HG03060 (cell line): ENCODE data around the gene SLC51B.
"Not testable (repeated sequence)": the region's sequence is repeated elsewhere in the genome, so short reads cannot be mapped to it uniquely, and the experiment has no call there.

Experiments used
- ATAC-seq: cut with Tn5 transposase; IDR thresholded peaks from one replicate; pipeline ENCODE4 v1.9.1; 2021; ENCODE audit warnings: low read depth, moderate number of reproducible peaks; ENCODE audit not compliant: unreplicated experiment

The SLC51B gene

DNA sequence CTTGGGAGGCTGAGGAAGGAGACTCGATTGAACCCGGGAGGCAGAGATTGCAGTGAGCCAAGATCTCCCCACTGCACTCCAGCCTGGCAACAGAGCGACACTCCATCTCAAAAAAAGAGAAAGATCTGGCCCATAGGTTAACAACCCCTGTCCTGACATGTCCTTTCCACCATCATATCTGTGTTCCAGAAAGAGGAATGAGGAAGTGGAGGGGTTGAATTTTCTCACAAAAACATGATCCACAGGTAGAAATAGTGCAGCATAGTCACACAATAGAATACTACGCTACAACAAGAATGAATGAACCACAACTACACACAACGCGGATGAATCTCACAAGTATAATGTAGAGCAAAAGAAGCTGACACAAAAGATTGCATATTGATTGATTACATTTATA, 4.7 kb upstream of the SLC51B start:
- no peak for ATAC-seq

GRCh38 chr15:65041787-65042186, 3.4 kb upstream of the SLC51B start:
- no peak for ATAC-seq

DNA sequence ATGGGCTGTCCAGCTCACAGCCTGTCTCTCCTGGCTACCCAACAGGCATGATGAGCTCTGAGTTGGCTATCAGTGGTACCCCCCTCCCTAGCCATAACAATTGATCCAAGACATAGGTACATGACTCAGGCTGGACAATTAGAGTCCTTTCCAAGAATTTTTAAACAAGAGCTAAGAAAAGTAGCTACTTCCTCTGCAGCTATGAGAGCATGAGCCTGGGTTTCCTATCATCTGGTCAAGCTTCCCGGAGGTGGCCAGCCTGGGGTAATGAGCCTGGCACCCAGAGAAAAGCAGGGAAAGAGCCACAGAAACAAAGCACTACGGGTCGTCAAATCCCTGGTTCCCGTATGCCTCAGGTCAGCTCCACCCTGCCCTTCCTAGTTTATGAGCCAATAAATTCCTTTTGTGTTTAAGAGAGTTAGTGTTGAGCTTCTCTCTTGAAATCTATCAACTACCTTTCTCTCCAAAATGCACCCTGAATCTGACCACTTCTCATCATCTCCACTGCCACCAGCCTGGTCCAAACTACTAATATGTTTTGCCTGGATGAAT, 2.3 kb upstream of the SLC51B start:
- no peak for ATAC-seq

- ATAC-seq: not testable (repeated sequence)
Observed at GRCh38 chr15:65044218-65044617, 969 bp upstream of the SLC51B start.

DNA sequence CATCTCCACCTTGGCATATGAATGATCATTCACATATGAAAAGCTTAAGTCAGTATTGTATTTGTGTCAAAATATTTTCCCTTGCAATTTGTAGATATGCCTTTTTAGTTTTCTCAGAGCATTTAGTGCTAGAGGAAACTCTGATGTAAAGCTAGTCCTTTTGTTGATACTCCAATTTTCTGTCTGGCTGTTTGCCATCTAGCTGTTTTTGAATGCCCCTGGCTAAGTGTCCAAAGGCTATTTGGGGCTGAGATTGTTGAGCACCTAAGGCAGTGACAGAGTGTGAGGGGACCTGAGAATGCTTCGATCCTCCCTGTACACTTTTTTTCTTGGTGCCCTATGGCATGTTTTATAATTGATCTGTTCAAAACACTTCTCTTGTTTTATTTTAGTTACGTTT, 3.1 kb downstream of the SLC51B start:
- no peak for ATAC-seq

DNA sequence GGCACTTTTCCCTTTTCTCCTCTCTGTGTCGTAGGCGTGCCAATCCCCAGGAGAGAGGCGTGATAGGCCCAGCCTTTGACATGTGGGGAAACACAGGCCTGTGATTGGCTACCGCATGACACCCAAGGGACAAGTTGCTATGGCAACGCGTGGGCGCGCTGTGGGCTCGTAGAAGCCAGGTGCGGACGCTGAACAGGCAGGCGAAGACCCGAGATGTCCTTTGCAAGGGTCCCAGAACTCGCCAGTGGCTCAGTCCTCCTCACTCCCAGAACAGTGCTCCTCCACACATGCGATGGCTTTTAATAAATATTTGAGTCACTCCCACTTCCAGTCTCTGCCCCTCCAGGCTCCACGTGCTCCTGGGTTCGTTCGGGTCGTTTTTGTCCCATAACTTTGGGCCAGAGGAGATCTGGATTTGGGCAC, 4.2 kb downstream of the SLC51B start:
- peak; percentile 78 for ATAC-seq

DNA sequence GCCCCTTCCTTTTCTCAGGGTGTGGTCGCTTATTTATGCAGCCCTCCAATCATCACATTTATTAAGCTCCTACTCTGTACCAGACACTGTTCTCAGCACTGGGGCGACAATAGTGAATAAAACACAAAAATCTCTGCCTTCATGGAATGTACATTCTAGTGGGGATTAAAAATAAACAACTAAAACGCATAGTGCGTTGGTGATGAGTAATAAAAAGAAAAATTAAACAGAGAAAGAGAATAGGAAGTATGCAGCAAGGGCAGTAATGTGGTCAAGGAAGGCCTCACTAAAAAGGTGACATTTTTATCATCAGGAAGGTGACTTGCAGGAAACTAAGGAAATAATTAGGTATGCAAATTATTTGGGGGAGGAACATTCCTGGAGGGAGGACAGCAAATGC, 5.1 kb downstream of the SLC51B start:
- no peak for ATAC-seq

- no peak for ATAC-seq
Observed at GRCh38 chr15:65051266-65051665, 6.1 kb downstream of the SLC51B start.

GRCh38 chr15:65052956-65053355, 7.8 kb downstream of the SLC51B start:
- no peak for ATAC-seq

GRCh38 chr15:65054333-65055200, 9.4 kb downstream of the SLC51B start:
- no peak for ATAC-seq

GRCh38 chr15:65055201-65055870, 10.1 kb downstream of the SLC51B start:
- no peak for ATAC-seq

- no peak for ATAC-seq
Observed at GRCh38 chr15:65056106-65056505, 10.9 kb downstream of the SLC51B start.

GRCh38 chr15:65056868-65057548, 11.8 kb downstream of the SLC51B start:
- no peak for ATAC-seq

DNA sequence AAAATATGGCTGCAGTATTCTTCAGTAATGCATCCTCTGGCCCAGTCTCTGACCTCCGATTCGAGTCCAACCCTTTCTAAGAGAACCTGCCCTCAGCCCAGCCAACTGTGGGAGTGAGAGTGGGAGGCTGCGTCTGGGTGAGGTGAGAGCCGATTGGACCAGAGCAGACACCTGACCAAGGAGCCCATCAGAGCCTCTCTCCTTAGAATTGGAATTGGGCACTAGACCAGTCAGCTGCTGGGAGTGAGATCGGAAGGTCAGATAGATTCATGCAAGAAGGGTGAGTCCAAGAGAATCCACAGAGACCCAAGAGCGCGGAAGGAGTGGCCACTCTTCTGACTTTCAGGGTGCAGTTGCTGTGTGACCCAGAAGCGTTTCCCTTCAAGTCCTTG, 12.4 kb downstream of the SLC51B start:
- no peak for ATAC-seq

DNA sequence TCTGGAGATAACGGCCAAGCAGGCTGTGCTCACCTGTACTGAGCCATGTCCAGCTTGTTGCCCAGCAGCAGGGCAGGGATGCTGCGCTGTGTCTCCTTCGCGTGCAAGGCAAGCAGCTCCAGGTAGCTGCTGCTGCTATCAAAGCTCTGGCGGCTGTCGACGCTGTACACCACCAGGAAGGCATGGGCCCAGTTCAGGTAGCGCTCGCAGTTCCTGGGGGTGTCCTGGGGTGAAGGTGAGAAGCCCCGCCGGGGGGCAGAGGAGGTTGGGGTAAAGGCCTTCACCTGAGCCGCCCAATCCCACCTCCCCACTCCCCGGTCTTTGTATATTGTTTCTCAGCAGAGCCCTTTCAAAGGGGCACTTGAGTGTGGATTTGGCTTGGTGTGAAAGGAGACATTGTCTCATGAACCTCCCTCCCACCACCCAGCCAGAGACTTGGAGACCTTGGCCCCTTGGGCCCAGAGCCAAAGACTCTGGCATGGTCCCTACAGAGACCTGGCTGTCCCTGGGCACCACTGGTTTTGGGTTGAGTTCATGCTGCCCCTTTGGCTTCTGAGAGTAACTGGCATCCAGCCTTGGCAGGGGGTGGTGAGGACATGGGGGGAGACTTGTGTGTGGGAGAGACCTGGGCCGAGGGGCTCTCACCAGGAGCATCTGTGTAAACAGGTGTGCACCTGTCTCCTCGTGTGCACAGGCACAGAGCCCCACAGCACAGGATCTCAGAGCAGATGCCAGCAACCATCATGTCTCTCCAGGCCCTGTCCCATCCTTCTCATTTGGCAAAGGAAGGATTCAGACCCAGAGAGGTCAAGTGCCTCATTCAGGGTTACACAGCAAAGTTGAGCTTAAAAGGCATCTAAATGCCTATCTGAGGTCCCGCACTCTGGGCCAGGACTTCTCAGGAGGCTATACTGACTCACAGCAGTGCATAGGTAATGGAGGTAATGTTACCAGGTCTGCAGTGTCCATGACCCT, 13.5 kb downstream of the SLC51B start:
- no peak for ATAC-seq

GRCh38 chr15:65059369-65059750, 14.2 kb downstream of the SLC51B start:
- ATAC-seq: no peak

DNA sequence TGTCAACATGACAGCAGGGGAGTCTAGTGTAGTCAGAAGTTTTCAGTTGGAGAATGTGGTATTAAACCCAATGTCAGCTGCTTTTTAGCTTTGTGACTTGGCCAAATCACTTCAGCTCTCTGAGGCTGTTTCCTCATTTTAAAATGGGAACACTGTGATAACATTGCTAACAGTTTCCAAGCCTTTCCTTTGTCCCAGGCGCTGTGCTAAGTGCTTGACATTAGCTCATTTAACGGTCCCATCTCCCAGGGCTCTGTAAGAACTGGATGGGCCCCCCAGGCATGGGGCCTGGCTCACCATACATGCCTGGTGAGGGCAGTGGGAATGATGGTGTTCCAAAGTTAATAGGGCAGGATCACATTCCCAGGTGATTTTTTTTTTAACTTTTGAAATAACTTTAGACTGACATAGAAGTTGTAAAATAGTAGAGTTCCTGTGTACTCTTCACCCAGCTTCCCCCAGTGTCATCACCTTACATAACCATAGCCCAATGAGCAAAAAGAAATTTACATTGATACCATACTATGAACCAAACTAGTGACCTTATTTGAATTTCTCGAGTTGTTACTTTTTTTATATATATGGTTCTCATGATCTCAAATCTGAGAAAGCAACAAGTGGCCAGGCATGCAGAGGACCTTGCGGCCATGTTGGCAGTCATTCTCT, 14.9 kb downstream of the SLC51B start:
- ATAC-seq: no peak

GRCh38 chr15:65060641-65061397, 15.6 kb downstream of the SLC51B start:
- ATAC-seq: no peak

DNA sequence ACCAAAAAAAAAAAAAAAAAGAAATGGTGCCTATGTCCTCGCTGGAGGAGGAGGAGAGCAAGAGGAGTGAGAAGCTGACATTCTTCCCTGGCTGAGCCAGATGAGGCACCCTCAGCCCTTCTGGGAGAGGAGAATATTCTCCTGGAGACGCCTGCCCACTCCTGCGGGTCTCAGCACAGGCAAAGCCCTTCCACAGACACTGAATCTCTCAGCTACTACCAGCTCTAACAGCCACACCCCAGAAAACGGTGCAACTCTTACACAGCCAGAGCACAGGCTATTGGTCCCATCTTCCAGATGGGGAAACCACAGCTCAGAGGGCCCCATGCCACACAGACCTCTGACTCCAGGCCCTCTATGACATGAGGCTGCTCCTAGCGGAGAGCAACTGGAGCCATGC, 16.9 kb downstream of the SLC51B start:
- no peak for ATAC-seq
